ENCODE data around the gene MAML3. TPM values are rescaled to one million over a fixed set of nuclear protein-coding genes. Genes with fewer than 3 reads are reported as not detected.

The MAML3 gene
- total RNA-seq, 2 experiments from 2014 or later: 2.5 to 2.6 TPM

- no peak overlapping the region for H3K4me3 Mint-ChIP-seq
- peaks cover 7% of the 10 kb centered on the region for H3K4me1 Mint-ChIP-seq
- ChIA-PET CTCF (no interaction called here), POLR2A (interaction anchor here (1.1 kb wide), 1 partner anchor 39 kb away, joined by 3 read pairs; no protein-coding TSS in a partner anchor)
- H3K27ac Mint-ChIP-seq: no peak overlapping the region
- no peak for DNase-seq
- H3K9me3 Mint-ChIP-seq: no peaks in the 10 kb centered on the region
- H3K27me3 Mint-ChIP-seq: peaks cover 43% of the 10 kb centered on the region
- no peaks in the 10 kb centered on the region for H3K36me3 Mint-ChIP-seq (ENCODE audit: low read depth)
These were observed 19.1 kb downstream of the MAML3 start for GRCh38 chr4:140134746-140135425.

DNA sequence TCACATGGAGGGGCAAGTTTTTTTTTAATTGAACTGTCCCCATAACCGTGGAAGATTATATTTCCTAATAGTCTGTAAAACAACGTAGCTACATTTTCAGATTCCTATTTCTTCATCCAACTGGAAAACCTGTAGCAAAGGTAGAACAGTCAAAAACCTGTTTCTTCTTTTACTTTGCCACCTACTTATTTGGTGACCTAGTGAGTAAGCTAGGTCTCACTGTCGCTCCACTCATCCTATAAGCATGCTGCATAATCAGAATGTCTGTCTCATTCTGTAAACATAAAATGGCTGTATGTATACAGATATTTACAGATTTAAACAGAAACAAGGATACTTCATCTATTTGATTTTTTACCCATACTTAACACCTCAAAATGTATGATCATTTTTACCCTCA, 20.4 kb downstream of the MAML3 start:
- Mint-ChIP-seq H3K27me3 (peaks cover 43% of the 10 kb centered on the region), H3K9me3 (no peaks in the 10 kb centered on the region), H3K27ac (no peak overlapping the region), H3K4me1 (peaks cover 7% of the 10 kb centered on the region), H3K36me3 (ENCODE audit: low read depth) (no peaks in the 10 kb centered on the region), H3K4me3 (no peak overlapping the region)
- no peak for DNase-seq
- ChIA-PET POLR2A (no interaction called here), CTCF (interaction anchor here (1.2 kb wide), 1 partner anchor 17 kb away, joined by 3 read pairs; no protein-coding TSS in a partner anchor)

DNA sequence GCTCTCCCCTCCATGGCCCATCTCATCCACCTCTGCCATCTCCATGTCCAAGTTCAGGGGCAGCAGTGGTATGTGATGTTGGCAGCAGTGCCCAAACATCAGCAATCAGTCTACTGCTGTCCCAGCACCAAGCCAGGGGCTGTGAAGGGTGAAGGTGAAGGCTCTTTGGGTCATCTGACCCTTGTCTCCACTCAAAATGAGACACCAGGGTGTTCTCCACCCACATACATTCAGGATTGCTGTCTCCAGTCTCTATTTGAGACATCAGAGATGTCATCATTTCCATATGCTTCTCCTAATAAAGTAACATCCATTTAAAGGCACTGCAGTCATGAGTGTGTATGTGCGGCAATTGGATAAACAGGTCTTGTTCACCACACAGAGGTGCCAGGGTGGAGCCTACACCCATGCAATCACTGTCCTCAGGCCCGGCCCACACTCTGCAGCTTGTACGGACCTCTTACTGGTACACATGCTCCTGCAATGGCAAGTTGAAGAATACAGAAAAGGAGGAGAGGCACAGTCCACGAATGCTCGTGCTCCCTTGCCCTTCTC, 22.2 kb downstream of the MAML3 start:
- ChIA-PET POLR2A (no interaction called here), CTCF (no interaction called here)
- Mint-ChIP-seq H3K27me3 (peaks cover 36% of the 10 kb centered on the region), H3K9me3 (no peaks in the 10 kb centered on the region), H3K27ac (no peak overlapping the region), H3K4me1 (peaks cover 7% of the 10 kb centered on the region), H3K36me3 (ENCODE audit: low read depth) (no peaks in the 10 kb centered on the region), H3K4me3 (no peak overlapping the region)
- DNase-seq: no peak

GRCh38 chr4:140130677-140131076, 23.3 kb downstream of the MAML3 start:
- H3K4me1 Mint-ChIP-seq: peaks cover 7% of the 10 kb centered on the region
- H3K9me3 Mint-ChIP-seq: no peaks in the 10 kb centered on the region
- H3K27ac Mint-ChIP-seq: no peak overlapping the region
- DNase-seq: no peak
- CTCF ChIA-PET: no interaction called here
- no peaks in the 10 kb centered on the region for H3K36me3 Mint-ChIP-seq (ENCODE audit: low read depth)
- peaks cover 38% of the 10 kb centered on the region for H3K27me3 Mint-ChIP-seq
- POLR2A ChIA-PET: no interaction called here
- H3K4me3 Mint-ChIP-seq: no peak overlapping the region

DNA sequence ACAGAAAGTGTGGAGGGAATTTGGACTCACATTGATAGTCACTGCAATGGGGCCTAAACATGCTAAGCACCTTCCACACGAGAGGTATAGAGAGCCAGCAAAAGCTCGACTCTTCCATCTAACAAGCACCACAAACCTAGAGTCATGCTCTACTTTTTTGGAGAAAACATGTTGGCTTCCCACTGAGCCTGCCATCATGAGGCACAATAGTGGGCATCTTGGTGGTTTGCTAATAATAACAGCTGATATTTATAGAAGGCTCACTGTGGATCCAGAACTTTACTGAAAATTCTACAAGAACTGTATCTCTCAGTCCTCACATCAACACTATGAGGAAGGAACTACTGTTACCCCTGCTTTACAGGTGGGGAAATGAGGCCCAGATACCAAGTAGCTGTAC, 26.6 kb downstream of the MAML3 start:
- POLR2A ChIA-PET: no interaction called here
- Mint-ChIP-seq H3K4me1 (peaks cover 19% of the 10 kb centered on the region), H3K27me3 (peaks cover 32% of the 10 kb centered on the region), H3K27ac (no peak overlapping the region), H3K9me3 (peaks cover 2% of the 10 kb centered on the region), H3K4me3 (no peak overlapping the region), H3K36me3 (ENCODE audit: low read depth) (peaks cover 3% of the 10 kb centered on the region)
- no peak for DNase-seq
- CTCF ChIA-PET: no interaction called here

- no peak overlapping the region for H3K27ac Mint-ChIP-seq
- ChIA-PET CTCF (no interaction called here), POLR2A (no interaction called here)
- H3K27me3 Mint-ChIP-seq: peaks cover 24% of the 10 kb centered on the region
- DNase-seq: no peak
- peaks cover 3% of the 10 kb centered on the region for H3K36me3 Mint-ChIP-seq (ENCODE audit: low read depth)
- H3K4me3 Mint-ChIP-seq: no peak overlapping the region
- H3K4me1 Mint-ChIP-seq: peaks cover 21% of the 10 kb centered on the region
- H3K9me3 Mint-ChIP-seq: peaks cover 2% of the 10 kb centered on the region
These were observed 27.7 kb downstream of the MAML3 start for GRCh38 chr4:140126261-140126660.

- ChIA-PET CTCF (interaction anchor here (1.1 kb wide), 1 partner anchor 9 kb away, joined by 3 read pairs; no protein-coding TSS in a partner anchor), POLR2A (interaction anchor here (0.8 to 1.3 kb wide), 2 partner anchors 25 to 373 kb away, joined by 3 to 4 read pairs; partner anchors contain the start of gene MGAT4D)
- no peak overlapping the region for H3K4me3 Mint-ChIP-seq
- no peak overlapping the region for H3K27ac Mint-ChIP-seq
- peaks cover 2% of the 10 kb centered on the region for H3K9me3 Mint-ChIP-seq
- no peak for DNase-seq
- peaks cover 3% of the 10 kb centered on the region for H3K36me3 Mint-ChIP-seq (ENCODE audit: low read depth)
- peaks cover 32% of the 10 kb centered on the region for H3K27me3 Mint-ChIP-seq
- peaks cover 15% of the 10 kb centered on the region for H3K4me1 Mint-ChIP-seq
These were observed 28.6 kb downstream of the MAML3 start for GRCh38 chr4:140125374-140125773.

- Mint-ChIP-seq H3K9me3 (peaks cover 2% of the 10 kb centered on the region), H3K36me3 (ENCODE audit: low read depth) (peaks cover 3% of the 10 kb centered on the region), H3K27me3 (peaks cover 33% of the 10 kb centered on the region), H3K4me3 (no peak overlapping the region), H3K27ac (no peak overlapping the region), H3K4me1 (peaks cover 15% of the 10 kb centered on the region)
- no peak for DNase-seq
- POLR2A ChIA-PET: interaction anchor here (0.9 to 1.8 kb wide), 5 partner anchors 27 to 53 kb away, joined by 3 to 10 read pairs (median 5); no protein-coding TSS in a partner anchor
- CTCF ChIA-PET: interaction anchor here (0.7 to 1.2 kb wide), 3 partner anchors 29 to 467 kb away, joined by 3 read pairs; no protein-coding TSS in a partner anchor
These were observed 30.2 kb downstream of the MAML3 start for GRCh38 chr4:140123666-140124377.

DNA sequence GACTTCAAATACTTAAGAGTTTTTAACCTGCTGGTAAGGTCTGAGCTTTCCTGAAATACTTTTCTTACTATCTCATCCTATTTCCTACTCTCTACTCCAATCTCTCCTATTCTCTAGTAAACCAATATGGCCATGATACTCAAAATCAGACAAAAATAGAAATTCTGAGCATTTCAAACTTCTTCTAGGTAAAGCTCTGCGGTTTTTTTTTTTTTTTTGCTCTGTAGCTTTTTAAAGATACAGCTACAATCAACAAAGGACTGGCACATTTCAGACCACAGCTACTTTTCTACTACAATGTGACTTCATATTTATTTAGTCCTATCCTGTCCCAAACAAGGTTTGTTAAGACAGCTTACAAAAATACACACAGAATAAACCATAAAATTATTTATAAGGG, 31.1 kb downstream of the MAML3 start:
- peak overlapping the region; percentile 0 for H3K4me3 Mint-ChIP-seq
- peaks cover 2% of the 10 kb centered on the region for H3K9me3 Mint-ChIP-seq
- CTCF ChIA-PET: interaction anchor here (0.6 to 1.2 kb wide), 5 partner anchors 25 to 474 kb away, joined by 3 to 5 read pairs (median 3); no protein-coding TSS in a partner anchor
- DNase-seq: no peak
- peaks cover 16% of the 10 kb centered on the region for H3K4me1 Mint-ChIP-seq
- H3K27ac Mint-ChIP-seq: peak overlapping the region; percentile 44
- H3K36me3 Mint-ChIP-seq (ENCODE audit: low read depth): peaks cover 3% of the 10 kb centered on the region
- POLR2A ChIA-PET: interaction anchor here (0.6 to 1.8 kb wide), 5 partner anchors 19 to 100 kb away, joined by 3 to 10 read pairs (median 5); partner anchors contain the start of gene MAML3
- peaks cover 31% of the 10 kb centered on the region for H3K27me3 Mint-ChIP-seq

- peaks cover 25% of the 10 kb centered on the region for H3K27me3 Mint-ChIP-seq
- H3K9me3 Mint-ChIP-seq: peaks cover 2% of the 10 kb centered on the region
- CTCF ChIA-PET: no interaction called here
- no peak overlapping the region for H3K27ac Mint-ChIP-seq
- H3K4me3 Mint-ChIP-seq: no peak overlapping the region
- POLR2A ChIA-PET: interaction anchor here (1.8 kb wide), 1 partner anchor 26 kb away, joined by 10 read pairs; no protein-coding TSS in a partner anchor
- peaks cover 3% of the 10 kb centered on the region for H3K36me3 Mint-ChIP-seq (ENCODE audit: low read depth)
- peaks cover 22% of the 10 kb centered on the region for H3K4me1 Mint-ChIP-seq
- DNase-seq: no peak
These were observed 32.3 kb downstream of the MAML3 start for GRCh38 chr4:140121646-140122045.

DNA sequence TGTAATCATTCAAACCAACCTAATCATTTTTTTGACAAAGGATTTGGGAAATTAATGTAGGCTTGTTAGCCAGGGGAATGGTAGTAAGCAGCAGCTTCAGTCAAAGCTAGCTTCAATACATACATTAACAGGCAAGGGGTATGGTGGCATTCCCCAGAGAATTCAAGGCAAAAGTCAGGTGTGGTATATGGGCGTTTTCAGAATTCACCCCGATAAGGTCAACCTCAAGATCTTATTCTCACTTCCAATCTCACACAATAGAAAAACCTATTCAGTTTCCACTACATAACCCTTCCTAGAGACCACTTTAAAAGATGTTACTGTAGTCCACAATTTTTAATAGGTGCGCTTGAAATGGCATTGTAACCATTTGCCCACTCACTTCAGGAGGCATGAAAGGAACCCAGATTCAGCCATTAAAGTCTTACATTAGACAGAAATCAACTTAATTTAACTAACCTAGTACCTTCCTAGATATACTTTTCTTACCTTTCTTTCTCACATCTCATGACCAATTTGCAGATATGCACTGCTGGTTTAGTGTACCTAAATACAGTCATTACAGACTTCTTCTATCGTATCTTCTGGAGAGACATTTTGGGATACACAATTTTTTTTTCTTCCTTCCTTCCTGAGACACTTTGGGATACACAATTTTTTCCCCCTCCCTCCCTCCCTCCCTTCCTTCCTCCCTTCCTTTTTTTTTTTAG, 34.9 kb downstream of the MAML3 start:
- ChIA-PET CTCF (interaction anchor here (0.6 kb wide), 1 partner anchor 31 kb away, joined by 3 read pairs; no protein-coding TSS in a partner anchor), POLR2A (no interaction called here)
- Mint-ChIP-seq H3K4me1 (peaks cover 34% of the 10 kb centered on the region), H3K4me3 (no peak overlapping the region), H3K9me3 (peaks cover 2% of the 10 kb centered on the region), H3K27ac (no peak overlapping the region), H3K36me3 (ENCODE audit: low read depth) (peaks cover 7% of the 10 kb centered on the region), H3K27me3 (peaks cover 21% of the 10 kb centered on the region)
- no peak for DNase-seq

DNA sequence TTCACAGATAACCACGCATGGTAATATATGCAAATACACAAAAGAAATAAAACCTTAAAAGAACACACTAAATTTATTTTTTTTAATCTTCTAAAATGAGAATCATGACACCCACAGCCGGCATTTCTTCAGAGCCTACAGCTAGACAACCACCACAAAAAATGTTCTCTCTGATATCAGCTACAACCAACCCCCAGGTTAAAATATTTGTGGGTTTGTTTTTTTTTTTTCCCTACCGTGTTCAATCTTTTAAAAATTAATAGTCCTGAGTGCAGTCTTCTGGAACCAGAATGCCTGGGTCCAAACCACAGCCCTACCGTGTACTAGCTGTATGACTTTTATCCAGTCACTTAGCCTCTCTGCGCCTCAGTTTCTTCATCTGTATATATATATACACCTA, 36.0 kb downstream of the MAML3 start:
- Mint-ChIP-seq H3K27ac (no peak overlapping the region), H3K9me3 (peaks cover 2% of the 10 kb centered on the region), H3K27me3 (peaks cover 21% of the 10 kb centered on the region), H3K4me3 (no peak overlapping the region), H3K36me3 (ENCODE audit: low read depth) (peaks cover 7% of the 10 kb centered on the region), H3K4me1 (peaks cover 28% of the 10 kb centered on the region)
- CTCF ChIA-PET: no interaction called here
- POLR2A ChIA-PET: no interaction called here
- DNase-seq: no peak

All from activated CD4-positive, alpha-beta memory T cell treated with anti-CD3 and anti-CD28 coated beads, Interleukin-2, amount 10 ng/mL, durations not matched to agents 7 days and 5 days (primary cell).